GM18907 (cell line): ENCODE results near the gene SSH2.
A peak's percentile ranks its signal among the peaks of the same experiment; 100 is the strongest.
"Not testable (repeated sequence)": the region's sequence is repeated elsewhere in the genome, so short reads cannot be mapped to it uniquely, and the experiment has no call there.

Experiments
- ATAC-seq: cut with Tn5 transposase; IDR thresholded peaks from one replicate; pipeline ENCODE4 v1.9.1; 2021; ENCODE audit warnings: mild to moderate bottlenecking, moderate library complexity; ENCODE audit not compliant: unreplicated experiment

SSH2 gene

DNA sequence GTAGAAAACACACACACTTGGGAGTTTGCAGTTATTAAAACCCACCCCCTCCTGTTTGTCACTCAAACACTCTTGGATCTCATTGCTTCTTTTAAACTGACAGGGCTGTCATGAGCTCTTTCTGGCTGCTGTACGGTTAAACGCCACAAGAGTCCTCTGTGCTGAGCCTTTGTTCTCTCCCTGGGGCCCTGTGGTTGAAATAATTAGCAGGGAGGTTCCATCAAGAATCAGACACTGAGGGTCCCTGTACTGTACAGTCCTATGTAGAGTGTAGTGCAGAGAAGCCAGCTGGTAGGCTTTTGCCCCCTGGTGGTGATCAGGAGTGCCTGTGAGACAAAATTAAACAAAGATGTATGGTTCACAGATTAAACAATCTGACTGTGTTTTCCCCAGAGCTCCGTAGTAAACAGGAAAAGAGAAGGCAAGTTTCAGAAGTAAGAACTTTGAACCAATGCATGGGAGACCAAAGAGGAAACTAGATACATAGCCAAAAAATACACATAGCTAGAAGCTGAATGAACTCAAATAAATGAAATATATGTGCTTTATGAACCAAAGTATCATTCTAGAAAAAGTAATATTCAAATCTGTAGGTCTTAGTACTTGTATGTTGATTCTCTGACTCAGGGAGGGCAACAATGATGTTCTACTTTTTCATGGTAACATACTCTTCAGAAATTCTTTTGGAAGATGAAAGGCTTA lies 1.4 kb upstream of the SSH2 start:
- ATAC-seq, result peak; percentile 75

DNA sequence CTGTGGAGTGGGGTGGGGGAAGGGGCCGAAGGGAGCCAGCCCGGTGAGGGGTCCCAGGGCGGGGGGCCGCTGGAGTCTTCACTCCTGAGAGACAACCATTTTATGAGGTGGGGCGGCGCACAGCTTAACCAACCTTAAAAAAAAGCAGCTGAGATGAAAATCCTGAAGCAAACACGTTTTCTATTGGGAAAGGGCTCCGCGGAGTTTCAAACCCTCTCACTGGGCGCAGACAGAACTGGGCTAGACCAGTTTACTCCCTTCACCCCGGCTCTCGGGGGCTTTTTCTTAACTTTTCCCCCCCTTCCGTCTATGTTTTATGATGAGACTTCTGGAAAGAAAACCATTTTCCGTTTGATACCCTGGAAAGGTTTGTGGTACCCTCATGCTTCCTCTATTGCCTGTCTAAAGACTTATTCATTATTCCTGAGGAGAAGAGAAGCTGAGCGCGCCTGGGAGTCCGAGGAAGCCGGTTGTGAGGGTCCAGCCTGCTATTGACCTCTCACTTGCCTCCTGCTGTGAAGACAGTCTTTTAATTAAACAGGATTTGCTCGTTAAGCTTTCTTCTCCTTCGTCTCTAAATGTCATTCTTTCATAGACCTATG lies 482 bp upstream of the SSH2 start:
- no peak for ATAC-seq

DNA sequence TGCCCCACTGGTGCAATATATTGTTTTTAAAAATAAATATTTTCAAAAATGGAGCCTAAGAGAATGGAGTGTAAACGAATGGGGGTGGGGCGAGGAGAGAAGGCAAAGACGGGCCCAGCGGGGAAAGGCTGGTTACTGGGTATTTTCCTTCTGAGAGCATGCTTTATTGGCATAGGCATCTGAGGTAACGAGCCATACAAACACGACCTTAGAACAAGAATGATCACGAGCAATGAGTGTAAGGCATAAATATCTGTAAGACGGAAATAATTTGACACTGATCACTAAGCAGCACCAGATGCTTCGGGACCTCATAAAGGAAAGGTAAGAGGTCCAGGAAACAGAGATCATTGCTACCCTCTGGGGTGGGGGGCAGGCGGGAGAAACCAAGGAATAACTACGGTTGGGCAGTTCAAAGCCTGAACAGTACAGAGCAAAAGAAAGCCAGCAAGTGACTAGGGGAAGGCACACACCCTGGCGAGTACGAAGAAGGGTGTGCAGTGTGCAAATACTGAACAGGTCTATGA lies 959 bp downstream of the SSH2 start:
- ATAC-seq, result no peak

DNA sequence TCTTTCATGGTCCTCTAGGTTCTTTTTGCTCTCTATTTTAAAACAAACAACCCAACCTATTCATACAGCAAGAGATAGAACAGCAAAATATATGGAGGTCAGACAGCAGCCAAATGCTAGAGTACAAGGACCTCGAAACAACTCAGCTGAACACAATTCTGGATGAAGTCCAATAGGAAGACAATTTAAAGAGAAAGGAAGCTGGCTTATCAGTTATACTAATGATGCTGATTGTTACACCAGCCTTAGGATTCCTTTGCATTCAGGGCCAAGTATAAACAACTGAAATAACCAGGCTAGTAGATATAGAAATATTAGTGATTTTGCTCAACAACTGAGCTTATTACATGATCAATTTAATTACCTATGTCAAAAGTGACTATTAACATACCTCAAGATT lies 2.5 kb downstream of the SSH2 start:
- ATAC-seq, result no peak

DNA sequence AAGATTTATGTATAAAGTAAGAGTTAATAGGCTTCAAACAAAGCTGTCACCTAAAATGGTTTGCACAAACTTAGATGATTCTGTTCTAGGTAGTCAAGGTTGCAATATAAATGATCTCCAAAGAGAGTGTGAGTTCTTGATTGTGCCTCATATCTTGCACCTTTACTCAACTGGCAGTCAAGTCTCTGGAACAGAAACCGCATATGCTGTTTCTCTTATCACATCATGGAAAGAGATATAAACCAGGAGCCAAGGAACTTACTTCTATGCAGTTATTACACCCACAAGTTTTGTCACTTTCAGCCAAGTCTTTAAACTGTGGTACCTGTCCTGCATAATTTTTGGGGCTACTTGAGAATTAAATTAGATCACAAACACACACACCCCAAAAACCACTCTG lies 5.2 kb downstream of the SSH2 start:
- ATAC-seq, result no peak

DNA sequence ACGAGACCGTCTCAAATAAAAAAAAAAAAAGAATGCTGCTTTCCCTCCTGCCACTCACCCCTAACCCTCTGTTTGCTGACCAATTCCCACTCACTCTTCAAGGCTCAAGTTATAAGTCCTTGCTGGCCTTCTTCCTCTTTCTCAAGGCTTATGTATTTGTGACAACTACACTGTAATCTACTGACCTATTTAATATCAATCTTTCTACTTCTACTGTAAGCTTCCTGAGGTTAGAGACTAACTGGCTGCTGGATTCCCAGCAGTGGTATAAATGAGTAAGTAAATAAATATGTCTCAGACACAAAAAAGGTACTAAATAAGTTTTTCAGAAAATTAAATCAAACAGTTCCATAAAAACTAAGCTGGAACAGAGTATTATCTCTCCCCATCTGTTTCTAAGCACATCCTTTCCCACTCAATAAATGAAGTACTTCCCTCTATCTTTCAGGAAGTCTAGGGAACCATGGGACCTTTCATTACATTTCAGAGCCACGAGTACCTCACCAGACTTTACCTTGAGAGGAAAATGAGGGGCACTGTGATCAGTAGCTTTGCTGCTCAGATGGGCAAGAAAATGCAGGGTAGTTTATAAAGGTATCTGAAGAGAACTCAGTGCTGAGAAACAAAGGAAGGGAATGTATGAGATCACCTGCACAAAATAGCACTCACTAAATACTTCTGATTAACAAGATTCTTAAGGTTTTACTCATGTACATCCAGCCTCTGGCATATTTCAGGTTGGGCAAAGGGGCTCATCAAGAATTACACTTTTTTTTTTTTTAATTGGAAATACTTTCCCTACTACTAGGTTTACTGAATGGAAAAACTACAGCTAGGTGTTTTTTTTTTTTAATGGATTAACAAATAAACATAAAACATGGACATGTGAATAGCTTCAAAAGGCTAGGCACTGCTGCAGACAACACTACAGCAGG lies 10.8 kb downstream of the SSH2 start:
- ATAC-seq, result no peak

DNA sequence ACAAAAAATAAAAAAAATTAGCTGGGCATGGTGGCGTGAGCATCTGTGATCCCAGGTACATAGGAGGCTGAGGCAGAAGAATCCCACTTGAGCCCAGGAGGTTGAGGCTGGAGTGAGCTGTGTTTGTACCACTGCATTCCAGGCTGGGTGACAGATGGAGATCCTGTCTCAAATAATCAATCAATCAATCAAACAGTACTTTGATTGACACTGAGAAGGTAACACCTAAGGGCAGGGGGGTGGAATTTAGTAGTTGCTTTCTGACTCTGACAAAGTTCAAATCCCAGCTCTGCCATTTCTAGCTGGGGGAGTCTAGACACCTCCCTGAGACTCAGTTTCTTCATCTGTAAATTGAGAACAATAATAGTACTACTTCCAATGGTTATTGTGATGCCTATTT lies 12.0 kb downstream of the SSH2 start:
- no peak for ATAC-seq

DNA sequence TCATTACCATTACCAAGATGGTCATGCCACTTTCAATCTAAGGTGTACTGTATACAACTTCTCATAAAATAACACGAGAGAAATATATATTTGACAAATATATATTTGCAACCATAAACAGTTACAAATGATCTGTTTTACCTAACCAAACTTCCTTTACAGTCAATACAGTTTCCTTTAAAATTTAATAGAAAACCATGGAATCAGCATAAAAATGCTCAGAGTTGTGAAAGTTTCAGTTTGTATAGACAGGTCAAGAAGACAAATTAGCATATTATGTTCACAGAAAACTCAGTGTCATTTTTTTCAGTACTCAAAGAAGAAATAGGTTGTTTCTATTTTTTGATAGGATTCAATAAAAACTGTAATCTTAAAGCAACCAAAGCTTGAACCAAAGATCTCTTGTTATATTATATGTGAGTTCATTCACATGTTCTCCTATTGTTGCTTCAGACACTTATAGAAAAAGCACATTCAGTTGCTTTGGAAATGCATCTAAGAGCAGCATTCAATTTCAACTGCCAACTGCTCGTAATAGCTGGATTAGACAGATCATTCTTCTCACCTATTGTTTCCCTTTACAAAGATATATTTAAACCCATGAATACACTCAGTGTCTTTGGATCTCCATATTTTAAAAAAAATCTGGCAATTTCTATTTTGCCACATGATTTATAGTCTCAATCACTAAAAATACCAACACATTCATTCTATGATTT lies 15.1 kb downstream of the SSH2 start:
- no peak for ATAC-seq

DNA sequence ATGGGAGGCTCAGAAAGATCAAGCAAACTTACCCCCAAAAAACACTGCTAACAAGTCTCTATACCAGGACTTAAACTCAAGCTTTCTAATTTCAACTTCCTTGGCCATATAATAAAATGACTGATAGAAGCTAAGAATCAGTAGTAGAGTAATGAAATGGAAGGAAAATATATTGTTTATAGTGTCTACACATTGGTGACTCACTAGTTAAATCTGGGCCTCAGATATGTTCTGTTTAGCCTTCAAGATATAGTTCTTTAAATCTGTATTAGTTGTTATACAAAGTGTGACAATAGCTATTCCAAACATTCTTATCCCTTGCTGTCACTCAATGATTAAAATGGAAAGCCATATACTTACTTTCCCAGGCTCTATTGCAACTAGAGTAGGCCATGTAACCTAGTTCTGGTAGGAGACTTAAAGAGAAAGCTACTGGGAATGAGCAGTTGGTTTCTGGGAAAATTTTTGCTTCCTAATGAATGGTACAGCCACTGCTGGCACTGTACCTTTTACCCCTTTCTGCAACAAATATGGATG lies 18.3 kb downstream of the SSH2 start:
- ATAC-seq, result no peak

DNA sequence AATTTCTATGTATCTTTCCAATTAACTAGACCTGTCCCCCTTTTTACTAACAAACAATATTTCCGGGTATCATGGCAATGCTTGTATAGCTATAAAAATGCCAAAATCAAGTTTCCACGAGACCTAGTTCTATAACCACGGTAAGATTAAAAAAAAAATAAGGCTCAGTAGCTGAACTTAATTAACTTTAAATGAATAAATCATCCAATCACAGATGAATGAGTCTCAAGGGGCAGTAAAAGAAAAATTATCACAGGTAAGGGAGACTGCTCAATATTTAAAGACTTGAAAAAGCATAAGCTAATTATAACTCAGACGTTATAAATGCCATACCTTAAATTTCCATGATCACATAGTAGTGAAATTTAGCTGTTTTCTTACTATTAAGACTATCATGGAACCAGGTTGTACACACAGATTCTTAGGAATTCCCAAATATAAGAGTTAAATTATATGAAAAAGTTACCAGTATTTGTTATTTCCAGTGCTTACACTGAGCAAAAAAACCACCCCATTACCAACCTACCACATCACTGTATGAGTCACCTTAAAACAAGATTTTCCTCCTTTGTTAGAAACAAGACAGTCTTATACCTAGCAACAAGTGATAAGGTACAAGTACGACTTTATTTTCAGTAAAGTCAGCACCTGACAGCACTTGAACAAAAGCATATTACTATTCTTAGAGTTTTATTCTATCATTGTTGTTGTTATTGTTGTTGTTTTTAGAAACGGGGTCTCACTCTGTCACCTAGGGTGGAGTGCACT lies 20.6 kb downstream of the SSH2 start:
- no peak for ATAC-seq

DNA sequence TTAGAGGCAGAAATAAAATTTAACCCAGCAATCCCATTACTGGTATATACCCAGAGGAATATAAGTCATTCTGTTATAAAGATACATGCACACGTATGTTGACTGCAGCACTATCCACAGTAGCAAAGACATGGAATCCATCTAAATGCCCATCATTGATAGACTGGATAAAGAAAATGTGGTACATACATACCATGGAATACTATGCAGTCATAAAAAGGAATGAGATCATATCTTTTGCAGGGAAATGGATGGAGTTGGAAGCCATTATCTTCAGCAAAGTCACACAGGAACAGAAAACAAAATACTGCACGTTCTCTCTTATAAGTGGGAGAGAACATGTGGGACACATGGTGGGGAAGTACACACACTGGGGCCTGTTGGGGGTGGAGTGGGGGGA lies 23.1 kb downstream of the SSH2 start:
- no peak for ATAC-seq

DNA sequence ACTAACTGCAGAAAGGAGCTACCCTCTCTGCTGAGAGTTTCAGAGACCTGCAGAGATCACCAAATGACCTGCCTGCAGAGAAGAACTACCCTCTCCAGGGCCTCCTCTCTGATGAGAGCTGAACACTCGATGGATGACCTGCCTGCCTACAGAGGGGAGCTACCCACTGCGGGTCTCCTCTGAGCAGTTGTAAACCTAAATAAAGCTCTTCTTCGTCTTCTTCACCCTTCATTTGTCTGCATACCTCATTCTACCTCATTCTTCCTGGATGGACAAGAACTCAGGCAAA lies 24.2 kb downstream of the SSH2 start:
- ATAC-seq, result no peak

DNA sequence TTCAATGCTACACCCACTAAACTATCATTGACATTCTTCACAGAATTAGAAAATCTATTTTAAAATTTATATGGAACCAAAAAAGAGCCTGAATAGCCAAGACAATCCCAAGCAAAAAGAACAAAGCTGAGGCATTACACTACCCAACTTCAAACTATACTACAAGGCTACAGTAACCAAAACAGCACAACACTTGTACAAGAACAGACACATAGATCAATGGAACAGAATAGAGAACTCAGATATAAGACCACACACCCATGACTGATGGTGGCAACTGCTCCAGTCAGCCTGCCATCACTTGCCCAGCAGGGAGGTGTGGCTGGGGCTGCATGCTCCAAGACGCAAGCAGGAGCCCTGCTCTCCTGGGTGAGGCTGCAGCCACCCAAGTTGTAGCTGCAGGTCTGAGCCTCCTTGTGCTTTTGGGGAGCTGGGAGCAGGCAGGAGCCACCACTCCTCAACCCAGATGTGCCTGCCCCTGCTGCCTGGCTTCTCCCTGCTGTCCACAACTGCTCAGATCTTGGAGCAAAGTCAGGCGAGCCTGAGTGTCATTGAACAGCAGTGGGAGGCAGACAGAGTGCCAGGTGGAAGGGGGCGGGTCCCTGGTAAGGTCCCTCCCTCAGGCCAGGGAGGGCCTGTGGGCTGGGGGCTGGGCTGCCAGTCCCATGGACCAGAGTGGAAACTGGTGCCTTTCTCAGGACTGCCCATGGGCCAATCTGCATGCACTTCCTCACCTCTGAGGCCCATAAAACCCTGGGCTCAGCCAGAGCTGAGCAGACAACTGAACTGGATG lies 24.7 kb downstream of the SSH2 start:
- no peak for ATAC-seq

DNA sequence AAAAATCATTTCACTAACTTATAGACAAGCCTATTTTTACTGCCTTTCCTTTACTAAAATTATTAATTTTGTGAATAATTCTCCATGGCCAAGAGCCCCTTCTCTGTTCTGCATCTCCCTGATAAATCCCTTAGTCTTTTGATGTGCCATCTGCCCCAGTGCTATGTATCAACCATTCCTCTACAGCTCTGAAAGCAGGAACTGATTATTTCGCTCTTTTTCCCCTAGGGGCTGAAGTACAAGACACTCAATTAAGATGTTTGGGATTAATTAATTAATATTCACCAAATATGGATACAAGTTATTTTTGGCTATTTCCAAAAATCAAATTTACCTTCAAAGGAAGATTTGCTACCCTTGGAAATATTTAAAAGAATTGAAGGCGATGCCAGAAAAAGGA lies 26.6 kb downstream of the SSH2 start:
- no peak for ATAC-seq

DNA sequence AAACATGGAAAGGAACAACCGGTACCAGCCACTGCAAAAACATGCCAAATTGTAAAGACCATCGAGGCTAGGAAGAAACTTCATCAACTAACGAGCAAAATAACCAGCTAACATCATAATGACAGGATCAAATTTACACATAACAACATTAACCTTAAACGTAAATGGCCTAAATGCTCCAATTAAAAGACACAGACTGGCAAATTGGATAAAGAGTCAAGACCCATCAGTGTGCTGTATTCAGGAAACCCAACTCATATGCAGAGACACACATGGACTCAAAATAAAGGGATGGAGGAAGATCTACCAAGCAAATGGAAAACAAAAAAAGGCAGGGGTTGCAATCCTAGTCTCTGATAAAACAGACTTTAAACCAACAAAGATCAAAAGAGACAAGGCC lies 32.9 kb downstream of the SSH2 start:
- ATAC-seq, result not testable (repeated sequence)

DNA sequence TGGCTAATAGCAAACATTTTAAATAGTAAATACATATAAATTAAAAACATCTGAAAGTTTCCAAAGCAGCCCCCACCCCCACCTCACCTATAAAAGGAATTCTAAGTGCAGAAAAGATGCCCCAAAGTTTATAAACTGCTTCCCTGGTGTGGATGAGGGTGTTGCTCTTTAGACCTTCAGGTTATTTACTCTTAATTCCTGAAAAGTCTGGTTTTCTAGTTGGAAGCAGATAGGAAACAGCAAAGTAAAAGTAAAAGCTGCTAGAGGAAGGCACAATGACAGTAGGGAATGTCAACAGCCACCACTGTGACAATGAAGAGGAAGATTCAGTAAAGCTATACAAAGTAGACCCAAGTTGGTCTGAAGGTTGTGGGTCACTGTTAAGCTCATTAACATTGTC lies 37.8 kb downstream of the SSH2 start:
- ATAC-seq, result no peak

DNA sequence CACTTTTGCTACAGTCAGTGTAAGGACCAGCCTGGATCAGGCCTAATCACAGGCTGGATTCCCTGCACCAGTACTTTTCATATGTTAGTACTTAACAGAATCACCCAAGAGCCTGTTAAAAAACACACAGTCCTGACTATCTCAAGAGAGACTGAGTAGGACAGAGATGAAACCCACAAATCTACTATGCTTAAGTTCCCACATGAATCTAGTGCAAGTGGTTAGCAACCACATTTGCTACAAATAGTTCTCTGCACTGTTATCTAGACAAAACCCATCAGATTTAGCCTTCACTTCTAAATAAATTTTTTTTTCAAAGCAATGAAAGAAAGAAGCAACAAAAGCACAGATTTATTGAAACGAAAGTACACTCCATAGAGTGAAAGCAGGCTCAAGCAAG lies 38.9 kb downstream of the SSH2 start:
- no peak for ATAC-seq

DNA sequence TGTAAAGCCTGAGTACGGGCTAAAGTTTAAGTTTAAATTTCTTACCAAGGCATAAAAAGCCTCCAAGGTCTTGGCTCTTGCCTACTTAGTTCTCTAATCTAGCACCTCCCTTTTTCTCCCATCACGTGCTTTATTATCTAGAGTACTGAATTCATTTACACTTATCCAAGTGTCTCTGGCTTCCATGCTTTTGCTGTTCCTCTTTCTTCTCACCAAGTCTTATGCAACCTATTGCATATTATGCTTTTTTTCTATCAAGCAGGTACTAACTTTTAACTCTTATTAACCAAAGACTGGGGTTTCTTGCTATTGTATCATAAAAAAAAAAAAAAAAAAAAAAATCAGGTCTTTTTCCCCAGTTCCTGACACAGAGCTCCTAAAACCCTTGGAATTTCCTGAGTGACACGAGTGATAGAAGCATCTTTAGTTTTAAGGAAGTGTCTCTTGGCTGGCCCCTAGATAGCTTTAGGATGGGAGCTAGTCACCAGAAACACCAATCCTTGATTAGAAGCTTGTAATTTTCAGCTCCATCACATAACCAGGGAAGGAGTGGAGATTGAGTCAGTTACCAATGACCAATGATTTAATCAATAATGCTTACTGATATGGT lies 44.9 kb downstream of the SSH2 start:
- no peak for ATAC-seq

DNA sequence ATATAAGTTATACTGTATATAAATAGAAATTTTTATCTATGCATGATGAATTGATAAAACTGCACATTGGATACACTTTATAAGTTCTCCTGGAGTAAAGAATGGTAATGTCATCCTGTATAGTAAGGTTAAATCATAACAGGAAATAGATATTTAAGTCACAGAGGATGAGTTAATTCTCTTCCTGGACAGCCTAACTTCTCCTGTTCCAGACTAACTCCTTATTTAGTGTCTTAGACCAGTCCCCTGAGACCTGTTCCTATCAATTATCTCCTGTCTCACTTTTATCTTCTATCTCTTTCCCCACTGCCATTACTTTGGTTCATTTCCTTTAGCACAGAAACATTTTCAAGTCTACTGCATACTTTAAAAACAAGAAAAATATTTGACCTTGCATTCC lies 46.5 kb downstream of the SSH2 start:
- ATAC-seq, result no peak
